HepG2 (cell line): Measurements from ENCODE around the gene P2RX1. TPM values are rescaled to one million over a fixed set of nuclear protein-coding genes. Genes with fewer than 3 reads are reported as not detected.

ENCODE experiments used
- CTCF ChIP-seq: sonication (generic); formaldehyde crosslinking; IDR thresholded peaks from 2 replicates; pipeline ENCODE4 v1.5.0; 2020; ENCODE audit warnings: mild to moderate bottlenecking, missing genetic modification reagents, moderate library complexity
- GABPB1 ChIP-seq: IDR thresholded peaks from 2 replicates; pipeline ENCODE4 v1.6.1; 2016; ENCODE audit warnings: mild to moderate bottlenecking, missing genetic modification reagents, moderate library complexity, missing compliant biosample characterization
- KDM2A ChIP-seq: sonication (generic); formaldehyde crosslinking; IDR thresholded peaks from 2 replicates; pipeline ENCODE4 v1.4.0; 2020; ENCODE audit warnings: low read depth, missing genetic modification reagents, borderline replicate concordance
- KLF16 ChIP-seq, 2 experiments: sonication (generic) in 1 of 2; formaldehyde crosslinking in 1 of 2; IDR thresholded peaks; 2 replicates each; pipeline versions ENCODE4 v1.6.1 to v1.8.0; 2016 to 2023; ENCODE audit warnings: missing genetic modification reagents in 2 of 2, missing compliant biosample characterization in 1 of 2
- MAX ChIP-seq: IDR thresholded peaks from 2 replicates; pipeline ENCODE4 v1.6.1; 2012; ENCODE audit warnings: inconsistent platforms
- MEIS1 ChIP-seq: sonication (generic); formaldehyde crosslinking; IDR thresholded peaks from 2 replicates; pipeline ENCODE4 v1.9.0; 2021; ENCODE audit warnings: mild to moderate bottlenecking, missing genetic modification reagents, moderate library complexity, borderline replicate concordance
- NR1H2 ChIP-seq: sonication (generic); formaldehyde crosslinking; IDR thresholded peaks from 2 replicates; pipeline ENCODE4 v1.8.1; 2022; ENCODE audit warnings: low read depth, missing genetic modification reagents, borderline replicate concordance
- NR2F6 ChIP-seq, 2 experiments: IDR thresholded peaks; 2 replicates each; pipeline ENCODE4 v1.6.1; 2016; ENCODE audit warnings: antibody characterized with exemption in 1 of 2, mild to moderate bottlenecking in 1 of 2
- TBX2 ChIP-seq: sonication (generic); formaldehyde crosslinking; IDR thresholded peaks from 2 replicates; pipeline ENCODE4 v1.5.0; 2020; ENCODE audit warnings: missing genetic modification reagents, mild to moderate bottlenecking, borderline replicate concordance
- XBP1 ChIP-seq: sonication (generic); formaldehyde crosslinking; IDR thresholded peaks from 2 replicates; pipeline ENCODE4 v1.5.0; 2020; ENCODE audit warnings: missing genetic modification reagents
- XRCC5 ChIP-seq: fragments of 200-400 bp; formaldehyde crosslinking; optimal IDR thresholded peaks from 2 replicates; pipeline ENCODE3; 2017; ENCODE audit warnings: mild to moderate bottlenecking, low read length
- ZBTB20 ChIP-seq: sonication (generic); formaldehyde crosslinking; IDR thresholded peaks from 2 replicates; pipeline ENCODE4 v1.8.1; 2023; ENCODE audit warnings: missing genetic modification reagents, low read depth, mild to moderate bottlenecking, borderline replicate concordance
- ZFP36 ChIP-seq: fragments of 150-350 bp; IDR thresholded peaks from 2 replicates; pipeline ENCODE4 v1.6.1; 2018; ENCODE audit warnings: borderline replicate concordance, low read length, low read depth; ENCODE audit not compliant: partially characterized antibody
- ZFX ChIP-seq: sonication (generic); formaldehyde crosslinking; IDR thresholded peaks from 2 replicates; pipeline ENCODE4 v1.4.0; 2020; ENCODE audit warnings: mild to moderate bottlenecking, low read depth, missing genetic modification reagents, moderate library complexity
- ZNF614 ChIP-seq: IDR thresholded peaks from 2 replicates; pipeline ENCODE4 v1.6.1; 2018; ENCODE audit warnings: missing biosample characterization, missing genetic modification reagents, inconsistent platforms, borderline replicate concordance
- polyA plus RNA-seq, 8 experiments: library from polyadenylated mRNA; depleted of rRNA in 3 of 8; stranded (reverse) in 7 of 8; unstranded in 1 of 8; fragments of >200 nt; fragmentation: Illumina TruSeq in 4 of 8; extraction: Trizol in 4 of 8; gene quantifications; 2 replicates each; pipeline versions ENCODE4 v1.2.1 to v1.2.3, GENCODE V29; 2011 to 2016; ENCODE audit warnings: low read depth in 4 of 8, missing spikeins in 1 of 8, mixed read lengths in 1 of 8; ENCODE audit not compliant: insufficient read depth in 1 of 8
- total RNA-seq, 5 experiments: library from RNA; depleted of rRNA; stranded (reverse); fragments of >200 nt; fragmentation: Illumina TruSeq; extraction: Trizol; gene quantifications; 2 replicates each; pipeline ENCODE4 v1.2.3, GENCODE V29; 2016; ENCODE audit warnings: low read depth in 1 of 5
- TF ChIP-seq, protein P1 (sequence below): sonication (generic); formaldehyde crosslinking; IDR thresholded peaks from 2 replicates; pipeline ENCODE4; 2020; ENCODE audit warnings: missing genetic modification reagents, mild to moderate bottlenecking, borderline replicate concordance
- TF ChIP-seq, protein P2 (sequence below): sonication (generic); formaldehyde crosslinking; IDR thresholded peaks from 2 replicates; pipeline ENCODE4 v1.4.0; 2020; ENCODE audit warnings: missing genetic modification reagents
- TF ChIP-seq, protein P3 (sequence below): sonication (generic); formaldehyde crosslinking; IDR thresholded peaks from 2 replicates; pipeline ENCODE4 v1.5.1; 2020; ENCODE audit warnings: mild to moderate bottlenecking, moderate library complexity, missing genetic modification reagents

The P2RX1 gene
- total and polyA plus RNA-seq, 2 of the 13 experiments (the other 11 are each of a cell fraction or from before 2014, with no cell fraction given): 0.04 to 0.50 TPM

- TF ChIP-seq CTCF: peak; percentile 99
- TF ChIP-seq, protein P1, sequence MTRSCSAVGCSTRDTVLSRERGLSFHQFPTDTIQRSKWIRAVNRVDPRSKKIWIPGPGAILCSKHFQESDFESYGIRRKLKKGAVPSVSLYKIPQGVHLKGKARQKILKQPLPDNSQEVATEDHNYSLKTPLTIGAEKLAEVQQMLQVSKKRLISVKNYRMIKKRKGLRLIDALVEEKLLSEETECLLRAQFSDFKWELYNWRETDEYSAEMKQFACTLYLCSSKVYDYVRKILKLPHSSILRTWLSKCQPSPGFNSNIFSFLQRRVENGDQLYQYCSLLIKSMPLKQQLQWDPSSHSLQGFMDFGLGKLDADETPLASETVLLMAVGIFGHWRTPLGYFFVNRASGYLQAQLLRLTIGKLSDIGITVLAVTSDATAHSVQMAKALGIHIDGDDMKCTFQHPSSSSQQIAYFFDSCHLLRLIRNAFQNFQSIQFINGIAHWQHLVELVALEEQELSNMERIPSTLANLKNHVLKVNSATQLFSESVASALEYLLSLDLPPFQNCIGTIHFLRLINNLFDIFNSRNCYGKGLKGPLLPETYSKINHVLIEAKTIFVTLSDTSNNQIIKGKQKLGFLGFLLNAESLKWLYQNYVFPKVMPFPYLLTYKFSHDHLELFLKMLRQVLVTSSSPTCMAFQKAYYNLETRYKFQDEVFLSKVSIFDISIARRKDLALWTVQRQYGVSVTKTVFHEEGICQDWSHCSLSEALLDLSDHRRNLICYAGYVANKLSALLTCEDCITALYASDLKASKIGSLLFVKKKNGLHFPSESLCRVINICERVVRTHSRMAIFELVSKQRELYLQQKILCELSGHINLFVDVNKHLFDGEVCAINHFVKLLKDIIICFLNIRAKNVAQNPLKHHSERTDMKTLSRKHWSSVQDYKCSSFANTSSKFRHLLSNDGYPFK: peak; percentile 51; the same call in 1 of the 2 replicates
- TF ChIP-seq ZFX (CRISPR knock-in tag): peak; percentile 61
- TF ChIP-seq KLF16 (CRISPR knock-in tag; IDR thresholded peaks at IDR 0.05): 0 out of 4 replicates have a peak, but pooled peaks of 1 of the 2 experiments have one; percentile 34
- no peak for TF ChIP-seq ZBTB20
- peak; percentile 43; the same call in 1 of the 2 replicates for TF ChIP-seq KDM2A (CRISPR knock-in tag)
- TF ChIP-seq, protein P2, sequence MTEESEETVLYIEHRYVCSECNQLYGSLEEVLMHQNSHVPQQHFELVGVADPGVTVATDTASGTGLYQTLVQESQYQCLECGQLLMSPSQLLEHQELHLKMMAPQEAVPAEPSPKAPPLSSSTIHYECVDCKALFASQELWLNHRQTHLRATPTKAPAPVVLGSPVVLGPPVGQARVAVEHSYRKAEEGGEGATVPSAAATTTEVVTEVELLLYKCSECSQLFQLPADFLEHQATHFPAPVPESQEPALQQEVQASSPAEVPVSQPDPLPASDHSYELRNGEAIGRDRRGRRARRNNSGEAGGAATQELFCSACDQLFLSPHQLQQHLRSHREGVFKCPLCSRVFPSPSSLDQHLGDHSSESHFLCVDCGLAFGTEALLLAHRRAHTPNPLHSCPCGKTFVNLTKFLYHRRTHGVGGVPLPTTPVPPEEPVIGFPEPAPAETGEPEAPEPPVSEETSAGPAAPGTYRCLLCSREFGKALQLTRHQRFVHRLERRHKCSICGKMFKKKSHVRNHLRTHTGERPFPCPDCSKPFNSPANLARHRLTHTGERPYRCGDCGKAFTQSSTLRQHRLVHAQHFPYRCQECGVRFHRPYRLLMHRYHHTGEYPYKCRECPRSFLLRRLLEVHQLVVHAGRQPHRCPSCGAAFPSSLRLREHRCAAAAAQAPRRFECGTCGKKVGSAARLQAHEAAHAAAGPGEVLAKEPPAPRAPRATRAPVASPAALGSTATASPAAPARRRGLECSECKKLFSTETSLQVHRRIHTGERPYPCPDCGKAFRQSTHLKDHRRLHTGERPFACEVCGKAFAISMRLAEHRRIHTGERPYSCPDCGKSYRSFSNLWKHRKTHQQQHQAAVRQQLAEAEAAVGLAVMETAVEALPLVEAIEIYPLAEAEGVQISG (CRISPR knock-in tag): peak; percentile 36; the same call in 1 of the 2 replicates
- TF ChIP-seq, protein P3, sequence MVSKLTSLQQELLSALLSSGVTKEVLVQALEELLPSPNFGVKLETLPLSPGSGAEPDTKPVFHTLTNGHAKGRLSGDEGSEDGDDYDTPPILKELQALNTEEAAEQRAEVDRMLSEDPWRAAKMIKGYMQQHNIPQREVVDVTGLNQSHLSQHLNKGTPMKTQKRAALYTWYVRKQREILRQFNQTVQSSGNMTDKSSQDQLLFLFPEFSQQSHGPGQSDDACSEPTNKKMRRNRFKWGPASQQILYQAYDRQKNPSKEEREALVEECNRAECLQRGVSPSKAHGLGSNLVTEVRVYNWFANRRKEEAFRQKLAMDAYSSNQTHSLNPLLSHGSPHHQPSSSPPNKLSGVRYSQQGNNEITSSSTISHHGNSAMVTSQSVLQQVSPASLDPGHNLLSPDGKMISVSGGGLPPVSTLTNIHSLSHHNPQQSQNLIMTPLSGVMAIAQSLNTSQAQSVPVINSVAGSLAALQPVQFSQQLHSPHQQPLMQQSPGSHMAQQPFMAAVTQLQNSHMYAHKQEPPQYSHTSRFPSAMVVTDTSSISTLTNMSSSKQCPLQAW: 0 out of 2 replicates have a peak, but pooled peaks have one; percentile 54
- 0 out of 2 replicates have a peak, but pooled peaks have one; percentile 30 for TF ChIP-seq ZNF614
- TF ChIP-seq XBP1 (CRISPR knock-in tag): no peak
- TF ChIP-seq MAX: peak; percentile 24; the same call in 1 of the 2 replicates
- no peak for TF ChIP-seq NR2F6 (IDR thresholded peaks at IDR 0.05)
- 0 out of 2 replicates have a peak, but pooled peaks have one; percentile 32 for TF ChIP-seq NR2F6 (CRISPR knock-in tag; IDR thresholded peaks at IDR 0.05)
- 0 out of 2 replicates have a peak, but pooled peaks have one; percentile 25 for TF ChIP-seq TBX2 (CRISPR knock-in tag)
- peak; percentile 48 for TF ChIP-seq XRCC5
- TF ChIP-seq MEIS1: peak; percentile 50; the same call in 1 of the 2 replicates
- TF ChIP-seq GABPB1 (CRISPR knock-in tag): peak; percentile 35; the same call in 1 of the 2 replicates
- no peak for TF ChIP-seq NR1H2 (CRISPR knock-in tag)
- TF ChIP-seq ZFP36: no peak
Observed at GRCh38 chr17:3913531-3914311, 2.5 kb downstream of the P2RX1 start (continued).
